ENCODE data around the gene GRID1.
A peak's percentile ranks its signal among the peaks of the same experiment; 100 is the strongest.

GRID1 gene

DNA sequence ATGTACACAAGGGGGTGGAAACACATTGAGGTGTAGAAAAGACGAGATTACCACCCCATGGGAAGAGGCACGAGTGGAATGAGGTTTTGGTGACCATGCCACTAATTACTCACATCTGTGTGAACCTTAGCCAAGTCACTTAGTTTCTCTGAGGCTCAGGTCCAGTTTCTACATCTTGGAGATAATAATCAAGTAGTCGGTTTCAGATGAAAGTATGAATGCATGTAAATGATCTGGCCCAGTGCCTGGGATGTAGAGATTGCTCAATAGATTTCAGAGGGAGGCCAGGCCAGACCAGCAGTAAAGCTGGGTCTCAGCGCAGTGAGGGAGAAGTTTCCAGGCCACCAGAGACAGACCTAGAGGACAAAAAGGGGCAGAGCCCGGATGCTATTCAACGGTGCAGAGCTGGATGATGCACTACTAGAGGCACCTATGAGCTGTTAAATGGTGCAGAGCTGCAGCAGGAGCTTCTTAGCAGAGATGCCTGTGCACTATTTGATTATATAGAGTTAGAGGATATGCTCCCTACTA lies 725.1 kb downstream of the GRID1 start:
- peak; percentile 60 for DNase-seq

DNA sequence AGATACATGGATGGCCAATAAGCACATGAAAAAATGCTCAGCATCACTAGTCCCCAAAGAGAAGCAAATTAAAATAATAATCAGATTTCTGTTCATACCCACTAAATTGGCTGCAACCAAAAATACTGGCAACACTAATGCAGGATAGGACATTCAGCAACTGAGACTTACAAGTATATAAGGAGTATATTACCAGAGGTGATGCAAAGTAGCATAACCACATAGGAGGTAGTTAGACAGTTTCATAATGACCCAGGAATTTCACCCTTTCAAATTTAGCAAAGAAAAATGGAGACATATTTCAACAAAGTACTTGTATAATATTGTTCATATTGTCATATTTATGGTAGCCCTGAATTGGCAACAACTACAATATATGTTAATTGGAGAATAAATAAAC lies 727.8 kb downstream of the GRID1 start:
- DNase-seq, result no peak

DNA sequence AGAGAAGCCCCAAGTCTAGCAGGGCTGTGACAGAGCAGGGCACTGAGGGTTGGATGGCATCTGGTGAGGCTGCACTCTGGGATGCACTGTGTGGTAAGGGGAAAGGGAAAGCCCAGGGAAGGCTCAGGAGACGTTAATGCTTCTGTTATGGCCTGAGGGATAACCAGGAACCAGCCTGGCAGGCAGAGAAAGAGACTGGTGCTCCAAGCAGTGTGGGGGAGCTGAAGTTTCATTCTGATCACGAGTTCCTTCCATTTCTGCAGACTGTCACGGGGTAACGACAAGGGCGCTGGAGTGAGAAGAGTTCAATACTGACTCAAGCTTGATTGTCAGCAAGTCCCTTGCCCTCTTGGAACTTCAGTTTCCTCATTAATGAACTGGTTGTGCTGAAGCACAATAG lies 730.9 kb downstream of the GRID1 start:
- no peak for DNase-seq

DNA sequence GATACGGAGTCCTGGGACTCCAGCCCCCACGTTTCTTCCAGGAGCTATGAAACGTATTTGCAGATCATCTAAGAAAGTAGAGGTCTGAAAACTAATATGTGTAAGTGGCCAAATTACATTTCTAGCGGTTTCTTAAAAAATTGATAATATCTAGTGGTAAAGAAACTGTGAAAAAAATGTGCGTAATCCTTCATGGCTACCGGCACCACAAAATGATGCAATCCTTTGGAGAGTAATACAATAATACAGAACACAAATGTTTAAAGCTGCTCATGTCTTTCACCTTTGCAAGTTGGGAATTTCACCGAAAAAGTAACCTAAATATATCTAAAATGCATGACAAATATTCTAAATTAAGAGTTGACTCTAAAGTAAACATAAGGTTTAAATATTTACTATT lies 742.1 kb downstream of the GRID1 start:
- DNase-seq, result no peak

DNA sequence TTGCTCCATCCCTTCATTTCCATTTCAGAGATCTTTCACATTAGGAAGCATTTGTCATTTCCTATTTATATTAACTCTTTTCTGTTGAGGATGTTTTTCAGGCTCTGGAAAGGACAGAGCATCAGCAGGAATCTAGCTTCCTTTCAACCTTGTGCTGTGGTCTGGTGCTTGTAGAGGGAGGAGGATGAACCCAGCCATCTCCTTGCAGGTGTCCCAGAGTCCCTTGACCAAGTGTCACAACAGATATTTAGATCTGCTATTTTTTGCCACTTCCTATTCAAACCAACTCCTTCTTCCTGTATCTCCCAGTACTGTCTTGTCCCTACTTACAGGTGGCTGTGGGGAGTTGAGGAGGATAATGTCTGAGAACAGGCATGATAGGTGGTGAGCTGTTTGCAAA lies 742.8 kb downstream of the GRID1 start:
- no peak for DNase-seq

DNA sequence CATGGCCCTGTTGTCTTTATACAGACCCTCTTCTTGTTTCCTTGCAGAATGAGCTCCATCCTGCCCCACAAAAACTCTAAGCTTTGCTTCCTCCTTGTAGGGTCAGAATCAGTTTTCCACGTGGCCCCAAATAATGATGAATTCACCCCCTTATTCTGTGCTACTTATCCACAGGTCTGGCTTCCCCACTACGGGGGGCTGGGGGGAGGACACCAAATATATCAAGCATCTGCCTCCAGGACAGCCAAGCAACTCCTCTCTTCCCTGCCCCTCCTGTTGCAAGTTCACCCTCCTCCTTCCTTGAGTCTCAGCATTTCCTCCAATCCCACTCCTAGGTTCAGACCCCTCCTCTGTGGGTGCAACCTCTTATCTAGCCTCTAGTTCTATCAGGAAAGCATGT lies 743.3 kb downstream of the GRID1 start:
- DNase-seq, result no peak

DNA sequence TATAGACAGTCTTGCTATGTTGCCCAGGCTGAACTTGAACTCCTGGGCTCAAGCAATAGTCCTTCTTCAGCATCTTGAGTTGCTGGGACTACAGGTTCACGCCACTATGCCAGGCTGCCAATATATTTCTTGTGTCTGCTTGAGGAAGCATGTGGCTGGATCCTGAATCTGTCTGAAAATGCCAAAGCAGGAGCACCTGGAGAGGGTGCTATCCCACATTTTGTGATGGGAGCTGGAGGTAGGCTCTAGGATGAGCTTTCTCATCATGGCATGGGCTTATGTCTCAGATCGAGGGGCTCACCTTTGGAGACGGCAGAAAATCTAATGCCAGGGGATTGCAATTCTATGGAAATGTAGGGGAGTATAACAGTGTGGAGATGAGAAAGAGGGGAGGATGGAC lies 744.2 kb downstream of the GRID1 start:
- DNase-seq, result no peak

DNA sequence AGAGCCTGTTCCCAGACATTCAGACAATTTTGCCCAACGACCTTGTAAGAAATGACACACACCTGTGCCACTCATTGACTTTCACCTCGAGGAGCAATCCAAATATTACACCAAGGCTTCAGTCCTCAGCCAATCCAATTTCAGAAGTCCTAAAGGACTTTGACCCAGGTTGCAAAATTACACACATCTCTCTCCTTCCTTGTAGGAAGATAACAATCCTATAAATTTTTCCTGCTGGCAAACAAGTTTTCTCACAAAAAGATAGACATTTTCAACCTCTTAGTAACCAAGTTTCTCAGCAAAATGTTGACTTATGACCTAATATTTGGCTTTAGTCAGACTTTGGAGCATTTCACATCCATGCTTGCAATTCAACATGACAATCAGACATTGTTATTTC lies 745.0 kb downstream of the GRID1 start:
- no peak for DNase-seq

DNA sequence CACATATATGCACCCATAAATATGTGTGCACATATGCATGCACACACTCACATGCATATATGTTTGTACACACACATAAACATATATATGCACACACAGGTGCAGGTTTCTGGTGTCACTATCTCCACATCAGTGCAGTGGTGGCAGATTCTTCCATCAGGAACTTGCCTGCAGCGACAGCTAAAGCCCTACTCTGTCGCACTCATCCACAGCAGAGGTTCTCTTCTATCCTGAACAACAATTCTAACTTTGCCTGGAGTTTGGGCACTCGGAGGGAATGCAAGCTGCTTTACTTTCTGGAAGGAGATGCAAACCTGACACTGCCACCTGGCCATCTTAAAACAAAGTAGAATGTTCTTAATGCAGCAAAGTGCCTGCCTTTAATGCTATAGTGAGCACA lies 745.8 kb downstream of the GRID1 start:
- no peak for DNase-seq

DNA sequence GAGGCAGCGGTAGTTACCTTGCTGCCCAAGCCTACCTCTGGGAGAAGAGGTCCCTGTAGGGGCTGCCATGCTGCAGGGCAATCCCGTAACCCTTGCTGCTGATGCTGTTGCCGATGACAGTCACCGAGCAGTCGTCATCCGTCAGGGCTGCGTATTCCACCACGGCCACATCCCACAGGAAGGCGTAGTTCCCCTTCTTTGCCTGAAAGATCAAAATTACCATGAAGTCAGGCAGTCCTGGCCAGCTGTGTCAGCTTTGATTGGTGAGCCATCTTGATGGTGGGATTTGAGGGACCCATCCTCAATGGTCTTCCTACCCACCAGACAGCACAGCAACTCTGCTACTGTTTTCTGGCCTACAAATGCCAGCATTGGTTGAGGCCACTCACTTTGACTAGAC lies 746.8 kb downstream of the GRID1 start:
- DNase-seq, result no peak

DNA sequence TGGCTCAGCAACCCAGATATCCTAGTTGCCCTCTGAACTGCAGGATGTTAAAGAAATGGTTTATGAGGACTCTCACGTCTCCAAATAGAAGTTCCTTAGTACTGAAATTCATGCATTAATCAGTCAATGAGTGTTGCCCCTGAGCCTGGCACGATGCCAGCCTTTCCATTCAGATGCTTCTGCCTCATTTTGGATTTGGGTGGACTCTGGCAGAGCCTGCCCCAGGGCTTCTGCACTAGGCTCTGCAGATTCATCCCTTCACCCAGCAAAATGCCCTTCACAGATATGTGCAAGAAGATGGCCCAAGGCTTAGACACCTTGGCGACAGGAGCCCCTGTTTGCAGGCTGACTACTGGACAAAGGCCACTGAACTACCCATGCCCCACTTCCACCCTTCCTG lies 747.8 kb downstream of the GRID1 start:
- DNase-seq, result no peak

DNA sequence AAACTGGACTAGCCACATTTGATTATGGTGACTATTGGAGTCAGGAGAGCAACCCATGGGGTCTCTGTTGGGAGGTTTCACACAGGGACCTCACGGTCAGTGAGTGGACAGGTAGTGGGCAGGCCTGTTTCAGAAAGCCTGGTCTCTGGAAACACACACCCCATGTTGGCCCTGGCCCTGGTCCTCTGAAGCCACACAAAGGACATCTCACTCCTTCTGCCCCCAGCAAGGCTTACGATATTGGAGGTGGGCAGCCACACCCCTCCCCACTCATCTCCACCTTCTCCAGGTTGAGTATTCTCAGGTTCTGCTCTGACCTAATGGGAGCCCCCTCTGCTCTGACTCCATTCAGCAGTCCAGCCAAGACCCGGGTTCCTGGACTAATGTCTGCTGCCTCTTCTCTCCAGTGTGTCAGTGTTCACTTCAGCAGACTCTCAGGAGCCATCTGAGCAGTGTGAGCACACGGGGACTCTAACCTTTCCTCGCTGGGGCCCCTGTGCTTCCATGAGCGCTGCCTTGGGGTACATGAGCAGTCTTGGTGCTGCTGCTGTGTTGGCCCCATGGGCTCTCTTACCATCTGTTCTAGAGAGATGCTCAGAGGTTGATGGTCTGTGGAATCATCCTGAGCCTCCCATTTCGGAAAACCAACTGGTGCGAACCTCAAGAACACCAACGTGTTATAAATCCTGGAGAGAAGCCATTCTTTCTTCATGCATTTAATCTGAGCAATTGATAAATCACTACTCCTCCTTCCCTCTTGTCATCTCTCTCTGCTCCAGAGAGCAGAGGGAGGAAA lies 748.6 kb downstream of the GRID1 start:
- DNase-seq, result no peak

DNA sequence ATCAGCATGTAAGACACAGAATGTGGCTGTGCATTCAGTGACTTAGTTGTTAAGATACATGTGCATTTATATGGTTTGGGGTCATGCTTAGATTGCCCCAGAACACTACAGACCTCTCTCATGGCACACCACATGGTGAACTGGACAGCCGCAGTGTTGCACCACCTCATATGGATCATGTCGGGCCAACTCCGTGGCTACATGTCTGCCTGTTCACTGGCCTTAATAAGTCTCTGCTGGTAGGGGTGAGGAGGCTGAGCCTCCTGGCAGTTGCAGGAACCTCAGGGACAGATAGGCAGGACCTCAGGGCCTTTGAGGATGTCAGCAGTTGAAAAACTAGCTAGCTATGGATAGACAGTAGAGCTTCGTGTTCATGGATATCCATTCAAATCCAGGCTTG lies 751.0 kb downstream of the GRID1 start:
- no peak for DNase-seq

DNA sequence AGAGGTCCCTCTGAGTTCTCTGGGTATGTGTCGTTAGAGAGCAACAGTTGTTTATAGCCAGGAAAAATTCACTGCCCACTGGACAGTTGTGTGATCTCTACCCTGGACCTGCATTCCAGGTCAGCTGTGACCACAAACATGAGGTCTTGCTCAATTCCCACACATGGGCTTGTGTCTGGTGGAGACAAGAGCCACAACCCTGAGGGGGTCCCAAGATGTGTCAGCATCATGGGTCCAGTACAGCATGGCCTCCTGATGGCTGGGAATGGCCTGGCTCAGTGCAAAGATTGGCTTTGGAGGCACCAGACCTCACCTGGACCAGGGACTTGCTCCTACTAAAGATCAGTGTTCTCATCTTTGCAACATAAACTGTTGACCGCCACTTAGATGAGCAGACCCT lies 751.6 kb downstream of the GRID1 start:
- DNase-seq, result no peak

DNA sequence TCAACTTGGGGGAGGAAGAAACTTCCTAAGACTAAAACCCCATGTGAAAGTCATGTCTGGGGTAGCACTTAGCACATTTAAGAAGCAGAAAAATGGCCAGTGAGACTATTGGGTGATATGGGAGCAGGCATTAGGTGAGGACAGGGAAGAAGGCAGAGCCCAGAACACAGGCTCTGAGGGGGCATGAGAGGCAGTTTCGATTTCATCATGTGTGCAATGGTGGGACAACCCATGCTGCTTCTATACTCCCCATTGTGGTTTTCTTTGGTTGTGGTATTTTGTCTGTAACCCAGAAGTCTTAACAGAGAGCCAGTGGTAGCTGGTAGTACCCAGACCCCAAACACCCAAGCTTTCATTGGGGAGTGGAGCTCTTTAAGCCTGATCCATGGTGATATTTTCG lies 752.0 kb downstream of the GRID1 start:
- no peak for DNase-seq

DNA sequence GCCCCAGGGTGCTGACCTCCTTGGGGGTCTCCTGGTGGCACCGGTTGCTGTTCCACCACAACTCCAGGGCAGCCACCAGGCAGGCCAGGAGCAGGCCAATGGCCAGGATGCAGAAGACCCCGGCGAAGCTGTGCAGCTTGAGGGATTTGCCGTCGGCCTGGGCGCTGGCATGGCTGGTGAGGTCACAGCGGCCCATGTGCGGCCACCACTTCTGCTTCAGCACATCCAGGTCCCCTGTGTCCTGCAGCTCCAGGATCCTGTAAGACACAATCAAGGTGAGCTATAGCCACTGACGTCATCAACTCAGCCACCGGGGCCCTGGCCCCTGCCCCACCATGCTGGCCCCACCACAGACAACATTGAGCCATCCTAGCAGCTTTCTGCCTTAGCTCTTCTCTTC lies 753.2 kb downstream of the GRID1 start:
- DNase-seq, result no peak

DNA sequence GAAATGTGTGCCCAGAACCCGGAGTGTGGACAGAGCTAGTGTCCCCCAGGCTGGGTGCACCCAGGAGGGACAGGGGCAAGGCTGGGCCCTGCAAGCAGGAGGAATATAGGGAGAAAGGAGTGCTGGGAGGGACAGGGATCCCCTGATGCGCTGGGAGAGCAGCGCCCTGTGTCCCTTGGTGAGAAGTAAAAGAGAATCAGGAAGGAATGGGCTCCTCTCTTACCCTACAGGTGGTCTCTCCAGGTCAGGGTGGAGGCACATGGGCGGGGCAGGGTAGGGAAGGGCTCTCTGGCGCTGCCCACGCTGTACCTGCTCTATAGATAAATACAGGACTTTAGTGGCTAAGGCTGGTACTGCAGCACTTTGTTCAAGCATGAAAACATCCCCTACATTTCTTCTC lies 753.8 kb downstream of the GRID1 start:
- no peak for DNase-seq

DNA sequence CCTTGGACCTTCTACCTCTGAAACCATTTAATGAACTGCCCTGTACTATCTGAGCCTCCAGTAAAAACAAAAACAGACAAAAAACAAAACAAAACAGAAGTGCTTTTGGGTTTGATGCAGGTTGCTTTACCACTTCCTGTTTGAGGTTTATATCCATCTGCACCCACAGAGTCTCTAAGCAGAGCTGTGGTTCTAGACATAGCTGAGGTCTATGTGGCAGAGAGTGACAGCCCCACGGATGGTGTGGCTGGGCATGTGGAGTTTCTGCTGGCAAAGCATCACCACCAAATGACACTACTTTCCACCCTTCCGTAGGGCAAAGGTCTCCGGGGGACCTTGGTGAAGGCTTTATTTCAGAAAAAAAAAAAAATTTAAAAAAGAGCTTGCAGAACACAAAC lies 754.2 kb downstream of the GRID1 start:
- DNase-seq, result no peak

DNA sequence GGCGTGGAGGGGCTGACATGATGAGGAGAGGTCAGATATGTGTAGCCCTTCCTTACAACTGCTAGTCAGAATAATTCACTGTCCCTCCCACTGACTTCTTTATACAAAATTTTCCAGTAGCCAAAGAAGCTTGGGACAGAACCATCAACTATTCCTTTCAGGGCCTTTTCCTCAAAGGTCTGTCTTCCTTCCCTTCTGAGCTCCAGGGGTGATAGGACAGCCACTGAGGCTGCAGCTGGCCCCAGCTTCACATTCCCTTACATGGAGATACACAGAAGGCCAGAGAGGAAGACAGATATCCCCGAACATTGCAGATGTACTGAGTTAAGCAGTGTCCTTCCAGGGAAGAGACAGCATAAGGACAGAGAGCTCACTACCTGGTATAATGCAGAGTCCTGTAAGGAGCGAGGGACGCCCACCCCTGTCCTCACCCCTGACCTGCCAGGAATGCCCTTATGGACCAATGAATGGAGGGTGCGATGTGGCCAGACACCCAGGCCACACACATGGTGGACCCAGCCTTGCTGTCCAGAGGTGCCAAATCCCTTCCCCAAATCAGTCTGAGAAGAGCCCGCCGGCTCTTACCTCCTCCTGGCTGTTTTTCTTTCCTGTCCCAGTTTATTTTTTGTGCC lies 754.7 kb downstream of the GRID1 start:
- DNase-seq, result no peak

DNA sequence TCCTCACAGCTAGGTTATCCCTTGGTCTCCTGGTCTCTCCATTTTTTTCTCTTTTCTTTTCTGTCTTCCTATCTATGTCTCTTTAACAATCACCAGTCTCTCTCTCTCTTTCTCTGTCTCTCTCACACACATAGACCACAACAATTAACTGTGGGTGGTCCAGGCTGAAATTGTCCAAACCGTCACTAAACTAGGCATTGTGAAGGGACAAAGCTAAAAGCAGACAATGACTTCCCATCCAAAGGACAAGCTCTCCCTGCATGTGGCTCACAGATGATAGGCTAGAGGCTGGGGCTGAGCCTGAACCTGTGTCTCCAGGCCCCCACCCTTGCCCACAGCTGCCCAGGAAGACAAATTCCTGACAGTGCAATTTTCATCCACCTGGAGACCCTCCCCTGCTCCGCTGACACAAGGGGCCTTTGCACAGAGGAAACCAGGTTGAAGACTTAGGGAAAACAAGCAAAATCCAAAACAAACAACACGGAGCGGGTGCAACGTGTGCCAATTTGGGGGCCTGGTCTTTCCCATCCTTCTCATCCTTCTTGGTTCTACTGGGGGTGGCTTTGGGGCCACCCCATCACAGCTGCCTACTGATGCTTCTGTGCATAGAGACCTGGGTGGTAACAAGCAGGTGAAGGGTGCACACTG lies 755.4 kb downstream of the GRID1 start:
- no peak for DNase-seq

DNA sequence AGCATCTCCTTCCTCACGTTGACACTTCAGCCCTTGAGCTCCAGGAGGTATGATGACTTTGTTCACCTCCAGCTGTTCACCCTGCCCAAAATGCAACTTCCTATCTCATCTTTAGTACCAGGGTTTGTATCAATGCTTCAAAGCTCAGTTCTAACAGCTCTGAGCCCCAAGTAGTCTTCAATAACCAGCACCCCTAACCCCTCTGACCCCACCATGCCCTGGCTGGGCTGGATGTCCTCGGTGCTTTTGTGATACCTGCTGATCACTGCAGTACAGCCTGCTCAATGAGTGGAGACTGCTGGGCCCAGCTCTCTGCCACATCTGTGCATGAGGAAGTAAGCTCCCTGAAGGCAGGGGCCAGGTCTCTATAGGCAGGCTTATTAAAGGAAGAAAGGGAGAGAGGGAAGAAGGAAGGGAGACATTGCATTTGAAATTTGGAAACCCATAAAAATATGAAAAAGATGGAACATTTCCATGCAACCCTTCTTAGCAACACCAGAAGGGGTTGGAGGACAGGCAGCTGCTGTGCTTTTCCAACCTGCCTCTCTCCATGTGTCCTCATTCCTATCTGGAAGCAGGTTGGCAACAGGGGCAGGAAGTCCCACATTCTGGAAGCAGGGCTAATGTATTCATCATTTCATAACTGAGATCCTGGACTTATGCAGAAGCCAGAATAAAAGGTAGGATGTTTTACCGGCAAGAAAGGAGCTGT lies 756.1 kb downstream of the GRID1 start:
- no peak for DNase-seq

DNA sequence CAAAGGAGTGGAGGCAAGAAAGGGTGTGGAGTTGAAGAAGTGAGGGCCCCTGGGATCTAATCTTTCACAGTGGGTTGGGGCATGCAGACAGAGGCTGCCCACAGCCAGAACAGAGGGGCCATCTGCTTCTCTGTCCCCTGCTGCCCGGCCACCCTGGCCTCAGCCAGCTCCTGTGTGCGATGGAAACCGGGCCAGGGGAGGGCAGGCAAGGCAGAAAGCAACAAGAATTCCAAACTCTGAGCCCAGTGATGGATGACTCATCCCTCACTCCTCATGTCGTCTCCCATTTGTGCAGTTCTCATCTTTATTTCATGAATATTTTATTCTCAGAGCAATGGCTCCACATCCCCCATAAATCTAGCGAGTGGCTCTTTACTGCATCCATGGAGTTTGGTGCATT lies 757.1 kb downstream of the GRID1 start:
- DNase-seq, result no peak

DNA sequence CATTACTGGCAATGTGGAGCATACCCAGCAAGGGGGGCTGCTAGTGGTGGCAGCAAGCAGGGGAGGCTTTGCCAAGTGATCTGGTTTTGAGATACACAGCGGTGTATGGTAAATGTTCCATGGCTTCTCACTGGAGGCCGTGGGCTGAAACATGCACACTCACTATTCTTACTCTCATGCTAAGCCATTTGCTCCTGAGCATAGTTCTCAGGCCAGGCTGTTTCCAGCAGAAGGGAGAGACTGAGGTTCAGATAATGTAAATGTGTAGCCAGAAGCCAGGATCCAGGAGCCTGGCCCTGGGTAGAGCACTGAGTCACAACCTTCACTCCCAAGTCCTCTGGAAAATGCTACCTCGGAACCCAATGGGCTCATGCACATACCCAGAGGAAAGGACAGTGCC lies 757.9 kb downstream of the GRID1 start:
- DNase-seq, result no peak

All from fibroblast of skin of abdomen (primary cell).